Bronchial epithelial cell (primary cell): ENCODE data around the gene EVA1A. TPM values are rescaled to one million over a fixed set of nuclear protein-coding genes. Genes with fewer than 3 reads are reported as not detected.

Experiments used
- DNase-seq: peaks from one replicate; pipeline ENCODE4 v3.0.0-alpha.2; 2010; ENCODE audit warnings: low read depth
- FAIRE-seq: peaks from 2 replicates; lab custom pipeline; 2011; peaks lifted over from hg19 to GRCh38; lab: Jason Lieb, UNC
- H3K27me3 ChIP-seq: 2 replicates; pipeline ENCODE4 v1.5.1; 2011; ENCODE audit warnings: low read length; ENCODE audit not compliant: control insufficient read depth, insufficient read depth
- H3K36me3 ChIP-seq: 2 replicates; pipeline ENCODE4 v1.5.1; 2011; ENCODE audit warnings: low read length; ENCODE audit not compliant: control insufficient read depth, insufficient read depth
- H3K4me3 ChIP-seq: 2 replicates; pipeline ENCODE4 v1.5.1; 2011; ENCODE audit warnings: mild to moderate bottlenecking, low read depth, low read length, control low read depth
- total RNA-seq: library from RNA; depleted of rRNA; stranded (reverse); fragments of >200 nt; gene quantifications from 2 replicates; pipeline ENCODE4 v1.2.1, GENCODE V29; 2014
- TF ChIP-seq, protein P1 (sequence below): IDR thresholded peaks from 2 replicates; pipeline ENCODE4 v1.5.1; 2011; ENCODE audit warnings: mild to moderate bottlenecking, moderate library complexity, low read length, control low read depth, inconsistent platforms; ENCODE audit not compliant: insufficient read depth, severe bottlenecking

EVA1A gene
- total RNA-seq, 1 donor from 2014 or later, result 5.8 TPM

DNA sequence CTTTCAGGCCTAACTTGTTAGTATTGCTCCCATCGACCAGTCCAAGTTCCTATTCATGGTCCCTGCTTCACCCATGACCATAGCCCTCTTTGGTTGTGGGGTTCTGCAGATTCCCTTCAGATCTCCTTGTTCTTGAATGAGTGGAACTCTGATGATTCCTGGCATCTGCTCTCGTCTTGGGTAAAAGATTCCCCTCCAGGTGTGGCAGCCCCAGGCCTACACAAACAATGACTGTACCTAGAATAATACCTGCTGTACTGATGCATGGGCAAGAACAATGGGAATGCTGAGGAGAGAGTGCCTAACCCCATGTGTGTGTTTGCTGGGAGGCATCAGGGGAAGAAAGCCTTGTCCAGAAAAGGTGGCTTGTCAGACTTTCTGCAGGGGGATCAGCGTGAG lies 46.7 kb upstream of the EVA1A start:
- H3K36me3 ChIP-seq, result no peaks in the 10 kb centered on the region
- H3K4me3 ChIP-seq, result no peak overlapping the region
- TF ChIP-seq, protein P1, sequence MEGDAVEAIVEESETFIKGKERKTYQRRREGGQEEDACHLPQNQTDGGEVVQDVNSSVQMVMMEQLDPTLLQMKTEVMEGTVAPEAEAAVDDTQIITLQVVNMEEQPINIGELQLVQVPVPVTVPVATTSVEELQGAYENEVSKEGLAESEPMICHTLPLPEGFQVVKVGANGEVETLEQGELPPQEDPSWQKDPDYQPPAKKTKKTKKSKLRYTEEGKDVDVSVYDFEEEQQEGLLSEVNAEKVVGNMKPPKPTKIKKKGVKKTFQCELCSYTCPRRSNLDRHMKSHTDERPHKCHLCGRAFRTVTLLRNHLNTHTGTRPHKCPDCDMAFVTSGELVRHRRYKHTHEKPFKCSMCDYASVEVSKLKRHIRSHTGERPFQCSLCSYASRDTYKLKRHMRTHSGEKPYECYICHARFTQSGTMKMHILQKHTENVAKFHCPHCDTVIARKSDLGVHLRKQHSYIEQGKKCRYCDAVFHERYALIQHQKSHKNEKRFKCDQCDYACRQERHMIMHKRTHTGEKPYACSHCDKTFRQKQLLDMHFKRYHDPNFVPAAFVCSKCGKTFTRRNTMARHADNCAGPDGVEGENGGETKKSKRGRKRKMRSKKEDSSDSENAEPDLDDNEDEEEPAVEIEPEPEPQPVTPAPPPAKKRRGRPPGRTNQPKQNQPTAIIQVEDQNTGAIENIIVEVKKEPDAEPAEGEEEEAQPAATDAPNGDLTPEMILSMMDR, result no peak
- H3K27me3 ChIP-seq, result no peaks in the 10 kb centered on the region
- DNase-seq (peak; percentile 52), FAIRE-seq (no peak)

DNA sequence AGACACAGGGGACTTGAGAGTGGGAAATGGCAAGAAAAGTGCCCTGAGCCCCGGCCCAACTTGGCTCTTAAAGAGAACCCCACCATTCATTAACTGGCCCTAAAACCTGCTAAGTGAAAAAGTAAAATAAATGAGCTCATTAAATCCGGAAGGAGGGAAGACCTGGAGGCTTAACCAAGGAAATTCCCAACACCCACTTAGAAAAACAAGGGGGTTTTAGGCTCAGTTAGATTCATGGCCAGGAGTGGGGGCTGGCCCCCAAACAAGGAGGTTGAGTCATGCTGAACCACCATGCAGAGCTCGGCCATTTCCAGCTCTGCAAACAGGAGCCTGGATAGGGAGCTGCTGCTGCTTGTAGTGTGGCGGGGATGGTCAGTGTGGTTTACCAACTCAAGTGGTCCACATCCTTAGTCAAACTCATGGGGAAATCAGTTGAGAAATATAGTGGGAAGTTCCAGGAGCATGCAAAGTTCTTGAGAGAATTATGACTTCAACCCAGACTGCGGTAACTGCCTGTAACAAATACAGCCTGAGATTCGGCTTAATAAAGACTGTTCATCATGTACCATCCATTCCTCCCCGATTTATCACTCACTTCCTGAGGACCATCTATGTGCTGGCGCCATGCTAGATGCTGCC lies 46.1 kb upstream of the EVA1A start:
- H3K27me3 ChIP-seq, result no peaks in the 10 kb centered on the region
- H3K36me3 ChIP-seq, result no peaks in the 10 kb centered on the region
- DNase-seq, result peak; percentile 73
- TF ChIP-seq, protein P1, result no peak
- H3K4me3 ChIP-seq, result no peak overlapping the region
- no peak for FAIRE-seq

DNA sequence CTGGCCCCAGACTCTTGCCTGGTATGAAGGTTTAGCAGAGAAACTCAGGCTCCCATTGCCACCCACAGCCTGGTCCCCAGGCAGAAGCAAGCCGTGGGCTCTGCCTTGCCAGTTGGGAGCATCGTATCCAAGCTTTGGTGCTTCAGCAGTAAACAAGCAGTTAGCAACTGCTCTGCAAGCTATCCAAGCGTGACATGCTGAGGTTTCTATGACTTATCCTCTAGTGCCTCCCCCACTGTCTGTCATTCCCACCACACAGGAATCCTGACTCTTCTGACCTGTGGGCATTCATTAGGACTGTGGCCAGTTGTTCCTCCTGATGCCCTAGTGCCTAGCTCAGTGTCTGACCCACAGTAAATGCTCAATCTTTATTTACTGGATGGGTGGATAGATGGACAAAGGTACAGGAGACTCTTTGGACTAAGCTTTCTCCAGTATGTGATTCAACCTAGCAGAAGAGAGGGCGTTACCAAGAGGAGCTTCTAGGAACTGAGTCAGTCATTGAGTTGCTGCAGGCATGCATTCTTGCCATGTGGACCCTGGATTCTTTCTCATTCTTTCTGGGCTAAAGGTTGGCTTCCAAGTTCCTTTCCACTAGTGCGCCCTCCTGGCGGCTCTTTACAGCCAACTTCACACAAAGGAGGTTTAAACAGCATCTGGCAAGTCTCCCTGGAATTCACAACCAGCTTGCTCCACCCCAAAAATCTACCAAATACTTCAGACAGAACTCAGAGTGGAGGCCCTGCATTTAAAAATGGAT lies 45.2 kb upstream of the EVA1A start:
- H3K4me3 ChIP-seq, result no peak overlapping the region
- H3K36me3 ChIP-seq, result no peaks in the 10 kb centered on the region
- H3K27me3 ChIP-seq, result no peaks in the 10 kb centered on the region
- TF ChIP-seq, protein P1, result peak; percentile 6
- DNase-seq (peak; percentile 96), FAIRE-seq (peak; percentile 76)

DNA sequence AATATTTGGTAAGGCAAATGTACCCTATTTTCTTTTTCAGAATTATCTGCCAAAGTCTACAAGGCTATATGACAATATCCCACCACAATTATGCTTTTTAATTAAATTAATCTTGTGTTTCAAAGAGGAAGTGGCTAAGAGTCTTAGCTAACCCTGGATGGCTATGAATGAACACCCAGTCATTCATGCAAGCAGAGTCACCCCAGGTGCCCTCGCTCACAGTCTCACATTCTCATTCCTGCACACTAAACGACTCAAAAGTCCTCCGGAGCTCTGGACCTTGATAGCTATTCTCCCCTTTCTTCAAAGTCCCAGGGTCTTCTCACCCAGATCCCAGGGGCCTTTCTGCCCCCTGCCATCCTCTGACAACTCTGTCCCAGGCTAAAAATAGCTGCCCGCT lies 43.7 kb upstream of the EVA1A start:
- no peaks in the 10 kb centered on the region for H3K27me3 ChIP-seq
- DNase-seq, result peak; percentile 62
- H3K36me3 ChIP-seq, result no peaks in the 10 kb centered on the region
- no peak overlapping the region for H3K4me3 ChIP-seq
- FAIRE-seq, result no peak
- TF ChIP-seq, protein P1, result no peak

DNA sequence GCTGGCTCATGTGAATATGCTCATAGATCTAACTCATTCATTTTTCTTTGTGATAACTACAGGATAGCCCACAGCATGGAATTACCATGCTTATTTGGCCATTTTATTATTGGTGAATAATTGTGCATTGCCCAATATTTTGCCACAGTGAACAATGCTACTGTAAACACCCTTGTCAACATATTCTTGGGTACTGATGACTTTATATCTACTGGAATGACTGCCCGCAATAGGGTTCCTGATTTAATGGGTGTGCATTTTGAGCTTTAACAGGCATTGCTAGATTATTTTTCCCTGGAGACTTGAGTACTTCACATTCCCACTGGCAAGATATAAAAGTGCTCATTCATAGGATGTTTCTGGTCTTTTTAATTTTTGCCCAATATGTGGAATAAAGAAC lies 42.7 kb upstream of the EVA1A start:
- no peaks in the 10 kb centered on the region for H3K36me3 ChIP-seq
- DNase-seq (peak; percentile 74), FAIRE-seq (no peak)
- H3K4me3 ChIP-seq, result no peak overlapping the region
- no peaks in the 10 kb centered on the region for H3K27me3 ChIP-seq
- TF ChIP-seq, protein P1, result no peak
